Retinal pigment epithelial cell (primary cell): ENCODE measurements around the gene FADS6.

Source experiments
- DNase-seq: peaks from one replicate; pipeline ENCODE4 v3.0.0-alpha.2; 2010; ENCODE audit warnings: low read depth
- H3K4me3 ChIP-seq: 2 replicates; pipeline ENCODE4 v1.5.1; 2011; ENCODE audit warnings: mild to moderate bottlenecking, low read length, control low read depth, moderate library complexity
- TF ChIP-seq, protein P1 (sequence below): conservative IDR thresholded peaks from 2 replicates; pipeline ENCODE4 v1.5.1; 2011; ENCODE audit warnings: low read depth, low read length, control low read depth, inconsistent platforms

The FADS6 gene, protein sequence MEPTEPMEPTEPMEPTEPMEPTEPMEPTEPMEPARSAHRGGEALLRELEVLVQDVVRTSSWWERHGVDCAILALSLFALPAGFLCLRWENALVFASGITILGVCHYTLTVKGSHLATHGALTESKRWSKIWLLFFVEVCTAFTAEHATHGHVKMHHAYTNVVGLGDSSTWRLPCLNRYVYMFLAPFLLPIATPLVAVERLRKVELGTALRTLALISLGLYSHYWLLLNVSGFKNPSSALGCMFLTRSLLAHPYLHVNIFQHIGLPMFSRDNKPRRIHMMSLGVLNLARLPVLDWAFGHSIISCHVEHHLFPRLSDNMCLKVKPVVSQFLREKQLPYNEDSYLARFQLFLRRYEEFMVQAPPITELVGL

DNA sequence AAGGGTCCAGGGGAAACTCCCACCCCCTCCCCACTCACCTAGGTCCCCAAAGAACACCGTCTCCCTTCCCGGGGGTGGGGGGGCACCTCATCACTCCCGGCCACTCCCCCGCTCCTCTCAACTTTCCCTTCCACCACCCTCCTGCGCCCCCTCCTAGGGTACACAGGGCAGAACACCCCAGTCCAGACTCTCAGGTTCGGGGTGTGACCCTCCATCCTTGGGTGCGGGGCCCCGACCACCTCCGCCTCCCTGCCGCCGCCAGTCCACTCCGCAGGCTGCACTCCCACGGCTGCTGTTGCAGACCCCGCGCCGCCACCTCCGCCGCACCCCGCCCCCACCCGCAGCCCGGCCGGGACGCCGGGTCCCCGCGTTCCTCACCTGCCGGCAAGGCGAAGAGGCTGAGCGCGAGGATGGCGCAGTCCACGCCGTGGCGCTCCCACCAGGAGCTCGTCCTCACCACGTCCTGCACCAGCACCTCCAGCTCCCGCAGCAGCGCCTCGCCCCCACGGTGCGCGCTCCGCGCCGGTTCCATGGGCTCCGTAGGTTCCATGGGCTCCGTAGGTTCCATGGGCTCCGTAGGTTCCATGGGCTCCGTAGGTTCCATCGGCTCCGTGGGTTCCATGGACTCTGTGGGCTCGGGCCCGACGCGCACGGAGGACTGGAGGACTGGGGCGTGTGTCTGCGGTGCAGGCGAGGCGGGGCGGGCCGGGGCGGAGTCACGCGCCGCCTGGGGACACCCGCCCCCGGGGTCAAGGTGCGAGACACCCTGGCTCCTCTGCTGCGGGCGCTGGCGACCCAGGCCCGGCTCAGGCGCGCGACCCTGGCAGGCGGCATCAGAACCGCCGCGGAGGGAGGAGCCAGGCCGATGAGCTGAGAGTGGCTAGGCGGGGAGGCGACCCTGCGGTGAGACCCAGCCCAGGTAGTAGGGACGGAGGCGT lies at the start of gene FADS6:
FADS6 (minus strand) TSS at position 660 of the 938 bp plus-strand sequence; CDS start at position 622, 38 bp downstream.
- TF ChIP-seq, protein P1, sequence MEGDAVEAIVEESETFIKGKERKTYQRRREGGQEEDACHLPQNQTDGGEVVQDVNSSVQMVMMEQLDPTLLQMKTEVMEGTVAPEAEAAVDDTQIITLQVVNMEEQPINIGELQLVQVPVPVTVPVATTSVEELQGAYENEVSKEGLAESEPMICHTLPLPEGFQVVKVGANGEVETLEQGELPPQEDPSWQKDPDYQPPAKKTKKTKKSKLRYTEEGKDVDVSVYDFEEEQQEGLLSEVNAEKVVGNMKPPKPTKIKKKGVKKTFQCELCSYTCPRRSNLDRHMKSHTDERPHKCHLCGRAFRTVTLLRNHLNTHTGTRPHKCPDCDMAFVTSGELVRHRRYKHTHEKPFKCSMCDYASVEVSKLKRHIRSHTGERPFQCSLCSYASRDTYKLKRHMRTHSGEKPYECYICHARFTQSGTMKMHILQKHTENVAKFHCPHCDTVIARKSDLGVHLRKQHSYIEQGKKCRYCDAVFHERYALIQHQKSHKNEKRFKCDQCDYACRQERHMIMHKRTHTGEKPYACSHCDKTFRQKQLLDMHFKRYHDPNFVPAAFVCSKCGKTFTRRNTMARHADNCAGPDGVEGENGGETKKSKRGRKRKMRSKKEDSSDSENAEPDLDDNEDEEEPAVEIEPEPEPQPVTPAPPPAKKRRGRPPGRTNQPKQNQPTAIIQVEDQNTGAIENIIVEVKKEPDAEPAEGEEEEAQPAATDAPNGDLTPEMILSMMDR: no peak
- no peak within 1 kb of the TSS for H3K4me3 ChIP-seq
- no peak for DNase-seq

DNA sequence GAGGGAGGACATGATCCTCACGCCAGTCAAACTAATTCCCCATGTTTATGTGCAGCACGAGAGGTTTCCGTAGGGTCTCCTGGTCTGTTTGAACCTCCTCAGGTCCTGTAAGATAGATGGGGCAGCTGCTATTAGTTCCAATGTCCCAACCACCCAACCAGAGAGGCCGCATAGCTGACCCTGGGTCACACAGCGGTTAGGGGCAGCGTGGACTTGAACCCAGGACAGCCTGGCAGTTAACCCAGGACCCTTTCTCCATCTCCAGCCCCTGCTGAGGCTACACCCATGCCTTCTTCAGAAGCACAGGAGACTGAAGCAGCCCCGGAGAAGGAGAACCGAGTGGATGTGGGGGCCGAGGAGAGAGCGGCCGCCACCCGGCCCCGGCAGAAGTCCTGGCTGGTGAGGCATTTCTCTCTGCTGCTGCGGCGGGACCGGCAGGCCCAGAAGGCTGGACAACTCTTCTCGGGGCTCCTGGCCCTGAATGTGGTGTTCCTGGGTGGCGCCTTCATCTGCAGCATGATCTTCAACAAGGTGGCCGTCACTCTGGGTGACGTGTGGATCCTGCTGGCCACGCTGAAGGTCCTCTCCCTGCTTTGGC lies 47.8 kb upstream of the FADS6 start:
- no peak overlapping the region for H3K4me3 ChIP-seq
- TF ChIP-seq, protein P1: no peak
- DNase-seq: no peak

DNA sequence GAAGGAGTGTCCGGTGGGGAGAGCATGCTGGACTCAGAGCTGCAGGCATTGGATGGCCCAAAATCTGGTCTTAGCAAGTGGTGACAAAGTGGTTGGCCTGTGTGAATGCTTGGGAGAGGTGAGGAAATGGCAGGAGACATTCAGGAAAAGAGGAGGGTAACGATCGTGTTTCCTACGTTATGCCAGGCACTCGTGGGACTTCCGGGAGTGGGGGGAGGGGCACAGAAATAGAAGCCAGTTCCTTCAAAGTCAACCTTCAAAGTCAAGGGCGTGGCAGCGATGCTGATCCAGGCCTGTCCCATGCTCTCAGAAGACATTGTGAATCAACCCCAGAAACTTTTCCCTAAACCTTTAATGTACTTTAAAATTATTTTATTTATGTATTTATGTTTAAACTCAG lies 46.1 kb upstream of the FADS6 start:
- H3K4me3 ChIP-seq: no peak overlapping the region
- TF ChIP-seq, protein P1: no peak
- no peak for DNase-seq

DNA sequence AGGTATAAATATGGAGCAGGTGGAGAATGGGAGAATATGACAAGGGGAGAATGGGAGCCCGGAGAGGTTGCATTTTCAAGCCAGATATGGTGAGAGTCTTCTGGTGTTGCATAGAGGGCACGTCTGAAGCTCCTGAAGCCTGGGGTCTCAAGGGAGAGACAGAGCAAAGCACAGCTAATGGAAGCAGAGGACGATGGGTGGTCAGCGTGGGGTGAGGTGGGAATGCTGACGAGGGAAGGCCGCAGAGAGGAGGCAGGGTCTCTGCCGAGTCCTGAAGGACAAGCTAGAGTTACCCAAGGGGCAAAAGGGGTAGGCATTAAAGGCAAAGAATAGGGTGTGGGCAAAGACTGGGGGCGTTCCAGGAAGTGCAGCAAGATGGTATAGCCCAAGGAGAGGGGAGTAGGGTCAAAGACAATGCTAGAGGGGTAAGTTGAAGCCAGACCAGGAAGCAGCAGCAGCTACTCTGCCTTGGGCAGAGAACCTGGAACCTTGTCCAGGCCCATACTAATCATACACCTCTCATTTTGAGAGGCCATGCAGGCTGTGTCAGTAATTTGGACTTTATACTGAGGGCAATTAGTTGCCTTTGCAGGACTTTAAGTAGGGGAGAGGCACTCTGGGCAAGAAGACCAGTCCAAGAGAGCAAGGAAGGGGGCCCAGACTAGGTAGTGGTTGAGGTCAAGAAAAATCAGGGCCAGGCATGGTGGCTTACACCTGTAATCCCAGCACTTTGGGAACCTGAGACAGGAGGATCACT lies 44.9 kb upstream of the FADS6 start:
- no peak overlapping the region for H3K4me3 ChIP-seq
- TF ChIP-seq, protein P1: no peak
- no peak for DNase-seq

DNA sequence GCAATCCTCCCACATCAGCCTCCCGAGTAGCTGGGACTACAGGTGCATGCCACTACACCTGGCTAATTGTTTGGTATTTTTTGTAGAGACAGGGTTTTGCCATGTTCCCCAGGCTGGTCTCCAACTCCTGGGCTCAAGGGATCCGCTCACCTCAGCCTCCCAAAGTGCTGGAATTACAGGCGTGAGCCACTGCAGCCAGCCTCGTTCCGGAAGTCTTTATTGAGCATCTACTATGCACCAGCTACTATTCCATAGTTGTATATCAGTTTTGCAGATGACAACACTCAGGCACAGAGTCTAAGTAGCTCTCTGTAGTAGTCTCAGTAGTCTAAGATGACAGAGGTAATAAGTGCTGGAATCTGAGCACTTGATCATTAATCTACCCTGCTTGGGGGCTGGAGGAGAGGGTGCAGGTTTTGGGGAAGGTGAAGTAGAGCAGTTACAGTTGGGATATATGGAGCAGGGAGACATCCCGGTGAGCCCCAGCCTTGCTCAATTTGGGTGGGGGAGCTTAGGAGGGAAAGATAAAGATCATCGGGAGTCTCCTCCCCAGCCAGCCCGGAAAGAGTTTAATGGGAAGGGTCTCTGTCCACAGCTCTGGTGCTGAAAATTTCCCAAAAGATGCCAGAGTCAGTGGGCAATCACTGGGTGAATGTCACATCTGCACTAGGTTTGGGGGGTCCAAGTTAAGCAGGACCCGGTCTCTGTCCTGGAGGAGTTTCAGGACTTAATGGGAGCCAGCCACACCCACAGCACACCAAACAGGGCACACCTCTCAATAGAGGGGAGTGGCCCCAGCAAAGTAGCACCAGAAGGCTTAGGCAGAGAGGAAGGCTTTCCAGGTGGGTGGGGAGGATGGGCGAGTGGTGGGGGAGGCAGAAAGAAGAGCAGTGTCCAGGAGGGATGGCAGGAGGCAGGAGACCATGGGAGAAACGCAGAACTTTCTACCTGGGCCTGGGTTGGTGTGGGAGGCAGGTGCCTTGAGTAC lies 43.9 kb upstream of the FADS6 start:
- DNase-seq: no peak
- H3K4me3 ChIP-seq: no peak overlapping the region
- TF ChIP-seq, protein P1: no peak

DNA sequence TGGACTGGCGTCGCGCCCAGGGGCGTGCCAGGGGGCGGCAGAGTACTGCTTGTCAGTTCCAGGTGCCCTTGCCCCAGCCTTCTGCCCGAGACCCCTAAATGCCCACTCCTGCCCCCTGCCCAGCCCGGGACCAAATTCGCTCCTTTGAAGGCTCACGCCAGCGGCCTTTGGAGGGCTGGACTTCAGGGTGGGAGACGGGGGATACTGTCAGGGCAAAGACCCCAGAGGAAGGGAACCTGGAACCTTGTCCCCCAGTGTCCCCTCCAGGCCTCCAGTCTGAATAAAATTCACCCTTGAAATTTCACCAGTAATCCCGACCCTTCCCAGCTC lies 43.0 kb upstream of the FADS6 start:
- H3K4me3 ChIP-seq: no peak overlapping the region
- TF ChIP-seq, protein P1: no peak
- no peak for DNase-seq
